ENCODE results near the gene CDKN3. TPM values are rescaled to one million over a fixed set of nuclear protein-coding genes. Genes with fewer than 3 reads are reported as not detected.
"Not testable (repeated sequence)": the region's sequence is repeated elsewhere in the genome, so short reads cannot be mapped to it uniquely, and the experiment has no call there.

The CDKN3 gene
- total RNA-seq, 2 donors from 2014 or later: 2.6 to 20.6 TPM

- 75% methylated on average over 7 of the region's 7 CpGs for WGBS
- no peak overlapping the region for H3K27ac ChIP-seq
These were observed 54.4 kb downstream of the CDKN3 start for GRCh38 chr14:54451121-54451601.

GRCh38 chr14:54451961-54452360, 55.2 kb downstream of the CDKN3 start:
- Histone ChIP-seq H3K27me3 (replicated peaks; ENCODE audit: insufficient read depth) (no peaks in the 10 kb centered on the region), H3K4me3 (no peak overlapping the region), H3K4me1 (replicated peaks) (no peaks in the 10 kb centered on the region), H3K27ac (no peak overlapping the region), H3K36me3 (no peaks in the 10 kb centered on the region), H3K9me3 (no peaks in the 10 kb centered on the region)
- DNase-seq (ENCODE audit: low spot score): no peak
- intact Hi-C loops (cut with DNase I): no loop called here
- WGBS: 92% methylated on average over 3 of the region's 3 CpGs
- TF ChIP-seq POLR2A (IDR thresholded peaks at IDR 0.05): no peak
- TF ChIP-seq POLR2AphosphoS5 (IDR thresholded peaks at IDR 0.05): no peak
- TF ChIP-seq CTCF (IDR thresholded peaks at IDR 0.05): no peak

More at GRCh38 chr14:54451121-54451601, 54.4 kb downstream of the CDKN3 start:
- no peak for DNase-seq (ENCODE audit: low spot score)
- Histone ChIP-seq H3K4me3 (no peak overlapping the region), H3K9me3 (no peaks in the 10 kb centered on the region), H3K36me3 (no peaks in the 10 kb centered on the region), H3K4me1 (replicated peaks) (no peaks in the 10 kb centered on the region), H3K27me3 (replicated peaks; ENCODE audit: insufficient read depth) (no peaks in the 10 kb centered on the region)
- TF ChIP-seq POLR2A (IDR thresholded peaks at IDR 0.05): no peak
- no peak for TF ChIP-seq POLR2AphosphoS5 (IDR thresholded peaks at IDR 0.05)
- no peak for TF ChIP-seq CTCF (IDR thresholded peaks at IDR 0.05)
- intact Hi-C loops (cut with DNase I): no loop called here

GRCh38 chr14:54453252-54453651, 56.4 kb downstream of the CDKN3 start:
- no peak for TF ChIP-seq CTCF (IDR thresholded peaks at IDR 0.05)
- no peak for TF ChIP-seq POLR2A (IDR thresholded peaks at IDR 0.05)
- no peak for TF ChIP-seq POLR2AphosphoS5 (IDR thresholded peaks at IDR 0.05)
- WGBS: 70% methylated on average over 3 of the region's 3 CpGs
- Histone ChIP-seq H3K27me3 (replicated peaks; ENCODE audit: insufficient read depth) (no peaks in the 10 kb centered on the region), H3K4me3 (no peak overlapping the region), H3K4me1 (replicated peaks) (no peaks in the 10 kb centered on the region), H3K27ac (no peak overlapping the region), H3K36me3 (no peaks in the 10 kb centered on the region), H3K9me3 (no peaks in the 10 kb centered on the region)
- no peak for DNase-seq (ENCODE audit: low spot score)
- intact Hi-C loops (cut with DNase I): no loop called here

- WGBS: 89% methylated on average over 5 of the region's 5 CpGs
- H3K4me1 ChIP-seq (replicated peaks); H3K9me3 ChIP-seq; intact Hi-C loops (cut with DNase I); H3K36me3 ChIP-seq; H3K27ac ChIP-seq; DNase-seq (ENCODE audit: low spot score); H3K27me3 ChIP-seq (replicated peaks; ENCODE audit: insufficient read depth); H3K4me3 ChIP-seq: not testable (repeated sequence)
These were observed 57.2 kb downstream of the CDKN3 start for GRCh38 chr14:54453990-54454389.

- no peak overlapping the region for H3K4me3 ChIP-seq
- no peaks in the 10 kb centered on the region for H3K9me3 ChIP-seq
- DNase-seq (ENCODE audit: low spot score): no peak
- no peaks in the 10 kb centered on the region for H3K36me3 ChIP-seq
- TF ChIP-seq POLR2AphosphoS5 (IDR thresholded peaks at IDR 0.05) (no peak), POLR2A (IDR thresholded peaks at IDR 0.05) (no peak), CTCF (IDR thresholded peaks at IDR 0.05) (no peak)
- H3K27ac ChIP-seq: no peak overlapping the region
- H3K4me1 ChIP-seq (replicated peaks): no peaks in the 10 kb centered on the region
- H3K27me3 ChIP-seq (replicated peaks; ENCODE audit: insufficient read depth): no peaks in the 10 kb centered on the region
- 85% methylated on average over 1 of the region's 1 CpG for WGBS
- intact Hi-C loops (cut with DNase I): no loop called here
These were observed 58.6 kb downstream of the CDKN3 start for GRCh38 chr14:54455363-54455762.

- H3K27me3 ChIP-seq (replicated peaks; ENCODE audit: insufficient read depth); DNase-seq (ENCODE audit: low spot score); intact Hi-C loops (cut with DNase I); H3K27ac ChIP-seq; H3K4me3 ChIP-seq; H3K9me3 ChIP-seq; H3K4me1 ChIP-seq (replicated peaks); H3K36me3 ChIP-seq: not testable (repeated sequence)
- 90% methylated on average over 1 of the region's 1 CpG for WGBS
These were observed 60.2 kb downstream of the CDKN3 start for GRCh38 chr14:54456820-54457608.
